H1 (cell line): Measurements from ENCODE around the gene NAPA. TPM values are rescaled to one million over a fixed set of nuclear protein-coding genes. Genes with fewer than 3 reads are reported as not detected.

Experiments used
- CTCF ChIA-PET: fragments of 300-600 bp; sonication (Branson Sonifier 250); formaldehyde crosslinking; loops from one replicate; lab custom pipeline; 2021; ENCODE audit not compliant: partially characterized antibody; lab: Charles Lee
- POLR2A ChIA-PET: fragments of 300-600 bp; sonication (Branson Sonifier 250); formaldehyde crosslinking; loops from one replicate; lab custom pipeline; 2021; ENCODE audit warnings: inconsistent platforms; ENCODE audit not compliant: partially characterized antibody; lab: Charles Lee
- DNase-seq, 2 experiments: peaks; one replicate each; pipeline versions ENCODE4 v3.0.0 to v3.0.0-alpha.2; 2010 to 2022; ENCODE audit warnings: low spot score in 2 of 2, low read depth in 1 of 2, mixed read lengths in 1 of 2
- FAIRE-seq: peaks from 2 replicates; lab custom pipeline; 2011; peaks lifted over from hg19 to GRCh38; lab: Jason Lieb, UNC
- H2AFZ ChIP-seq: 2 replicates; pipeline ENCODE4 v1.8.1; 2012; ENCODE audit warnings: low read length, inconsistent platforms
- H2AK5ac ChIP-seq: 2 replicates; pipeline ENCODE4 v1.6.1; 2013; ENCODE audit warnings: low read depth, low read length
- H2BK120ac ChIP-seq: replicated peaks from 2 replicates; pipeline ENCODE3; 2013; ENCODE audit warnings: low read depth, low read length, inconsistent platforms
- H2BK12ac ChIP-seq: 2 replicates; pipeline ENCODE4 v1.6.1; 2013; ENCODE audit warnings: low read depth, low read length
- H2BK15ac ChIP-seq: 2 replicates; pipeline ENCODE4 v1.6.1; 2013; ENCODE audit warnings: low read length
- H2BK20ac ChIP-seq: 2 replicates; pipeline ENCODE4 v1.6.1; 2013; ENCODE audit warnings: low read length
- H2BK5ac ChIP-seq: 2 replicates; pipeline ENCODE4 v1.6.1; 2013; ENCODE audit warnings: low read depth, low read length
- H3K14ac ChIP-seq: 2 replicates; pipeline ENCODE4 v1.6.1; 2013; ENCODE audit warnings: inconsistent platforms; ENCODE audit not compliant: insufficient read length
- H3K18ac ChIP-seq: 2 replicates; pipeline ENCODE4 v1.6.1; 2013; ENCODE audit warnings: low read length; ENCODE audit errors: extremely low read depth
- H3K23ac ChIP-seq: 2 replicates; pipeline ENCODE4 v1.6.1; 2013; ENCODE audit warnings: inconsistent platforms; ENCODE audit not compliant: insufficient read length
- H3K23me2 ChIP-seq: 2 replicates; pipeline ENCODE4 v1.6.1; 2013; ENCODE audit warnings: low read depth, low read length
- H3K27ac ChIP-seq: 2 replicates; pipeline ENCODE4 v1.6.1; 2011; ENCODE audit warnings: low read depth, low read length, inconsistent platforms
- H3K27me3 ChIP-seq, 4 experiments: replicated peaks in 1 of 4; 1 replicate in 1 of 4; 2 replicates in 3 of 4; pipeline versions ENCODE4 v1.6.1 to v1.8.1; 2011 to 2013; ENCODE audit warnings: low read length in 3 of 4, mild to moderate bottlenecking in 3 of 4, inconsistent platforms in 2 of 4, mixed read lengths in 2 of 4, moderate library complexity in 1 of 4; ENCODE audit not compliant: control insufficient read depth in 3 of 4, insufficient read depth in 3 of 4; ENCODE audit errors: extremely low read depth in 1 of 4
- H3K36me3 ChIP-seq, 4 experiments: 2 replicates each; pipeline versions ENCODE4 v1.6.1 to v1.8.1; 2011 to 2013; ENCODE audit warnings: mild to moderate bottlenecking in 4 of 4, low read length in 3 of 4, moderate library complexity in 2 of 4, control low read depth in 1 of 4, inconsistent platforms in 1 of 4; ENCODE audit not compliant: insufficient read depth in 4 of 4, control insufficient read depth in 2 of 4
- H3K4ac ChIP-seq: replicated peaks from 2 replicates; pipeline ENCODE3; 2013; ENCODE audit warnings: low read length, low read depth, mixed read lengths, inconsistent platforms; ENCODE audit not compliant: insufficient read length
- H3K4me1 ChIP-seq, 4 experiments: replicated peaks in 1 of 4; 1 replicate in 1 of 4; 2 replicates in 3 of 4; pipeline versions ENCODE4 v1.6.1 to v1.8.1; 2011 to 2013; ENCODE audit warnings: low read length in 3 of 4, inconsistent platforms in 2 of 4, mixed read lengths in 1 of 4; ENCODE audit not compliant: insufficient read depth in 4 of 4, control insufficient read depth in 3 of 4
- H3K4me2 ChIP-seq, 2 experiments: 2 replicates each; pipeline versions ENCODE4 v1.6.1 to v1.8.1; 2011 to 2013; ENCODE audit warnings: low read depth in 2 of 2, low read length in 2 of 2, control low read depth in 1 of 2, inconsistent platforms in 1 of 2, mild to moderate bottlenecking in 1 of 2; ENCODE audit not compliant: insufficient read depth in 1 of 2
- H3K4me3 ChIP-seq, 4 experiments: fragments of 200-600, 300-600 bp in 1 of 4; sonication (generic), shearing (Covaris generic), sonication (Bioruptor Twin) in 1 of 4; 2 replicates each; pipeline versions ENCODE4 v1.5.1 to v1.8.1; 2011 to 2016; ENCODE audit warnings: low read length in 4 of 4, low read depth in 3 of 4, control low read depth in 2 of 4, inconsistent platforms in 2 of 4, mild to moderate bottlenecking in 2 of 4, mixed read lengths in 1 of 4, moderate library complexity in 1 of 4; ENCODE audit not compliant: insufficient read depth in 2 of 4; ENCODE audit errors: extremely low read depth in 1 of 4
- H3K56ac ChIP-seq: replicated peaks from 2 replicates; pipeline ENCODE3; 2013; ENCODE audit warnings: low read depth, mild to moderate bottlenecking, mixed read lengths, low read length, inconsistent platforms; ENCODE audit not compliant: insufficient read length
- H3K79me1 ChIP-seq: 2 replicates; pipeline ENCODE4 v1.6.1; 2013; ENCODE audit warnings: low read depth, low read length, control low read depth
- H3K79me2 ChIP-seq, 2 experiments: 2 replicates each; pipeline versions ENCODE4 v1.6.1 to v1.8.1; 2012 to 2013; ENCODE audit warnings: low read length in 2 of 2, mild to moderate bottlenecking in 2 of 2, inconsistent platforms in 1 of 2; ENCODE audit not compliant: insufficient read depth in 2 of 2, control insufficient read depth in 1 of 2
- H3K9ac ChIP-seq, 4 experiments: replicated peaks in 1 of 4; 1 replicate in 1 of 4; 2 replicates in 3 of 4; pipeline versions ENCODE4 v1.6.1 to v1.8.1; 2011 to 2013; ENCODE audit warnings: low read depth in 3 of 4, low read length in 3 of 4, control low read depth in 2 of 4, mild to moderate bottlenecking in 2 of 4, moderate library complexity in 2 of 4, inconsistent platforms in 1 of 4; ENCODE audit errors: extremely low read depth in 1 of 4
- H3K9me3 ChIP-seq, 2 experiments: 2 replicates each; pipeline versions ENCODE4 v1.6.1 to v1.8.1; 2012 to 2013; ENCODE audit warnings: mild to moderate bottlenecking in 2 of 2, moderate library complexity in 2 of 2, control low read depth in 1 of 2, inconsistent platforms in 1 of 2, low read depth in 1 of 2, low read length in 1 of 2, mixed read lengths in 1 of 2; ENCODE audit not compliant: insufficient read depth in 2 of 2
- H4K20me1 ChIP-seq, 2 experiments: replicated peaks in 1 of 2; 2 replicates each; pipeline versions ENCODE3 to v1.8.1; 2011 to 2013; ENCODE audit warnings: inconsistent platforms in 2 of 2, low read length in 2 of 2, mild to moderate bottlenecking in 1 of 2; ENCODE audit not compliant: insufficient read depth in 2 of 2, control insufficient read depth in 1 of 2
- H4K5ac ChIP-seq: 2 replicates; pipeline ENCODE4 v1.6.1; 2013; ENCODE audit warnings: low read length, low read depth, mixed read lengths, inconsistent platforms; ENCODE audit not compliant: insufficient read length
- H4K8ac ChIP-seq: 2 replicates; pipeline ENCODE4 v1.8.0; 2013; ENCODE audit warnings: mild to moderate bottlenecking, moderate library complexity, low read length, inconsistent platforms; ENCODE audit not compliant: insufficient read depth; ENCODE audit errors: extremely low read depth
- H4K91ac ChIP-seq: replicated peaks from 2 replicates; pipeline ENCODE3; 2013; ENCODE audit warnings: low read length, mixed read lengths, inconsistent platforms; ENCODE audit not compliant: insufficient read length
- BCL11A ChIP-seq, 2 experiments: IDR thresholded peaks; one replicate each; pipeline ENCODE4 v1.6.1; 2011; ENCODE audit warnings: low read depth in 2 of 2, low read length in 2 of 2, mild to moderate bottlenecking in 2 of 2
- CBX5 ChIP-seq: fragments of 300-800, 300-1000 bp; sonication (generic); IDR thresholded peaks from 2 replicates; pipeline ENCODE4 v1.7.1; 2016; ENCODE audit warnings: antibody characterized with exemption, low read length, low read depth
- CBX8 ChIP-seq: fragments of 300-800, 300-1000 bp; sonication (generic); IDR thresholded peaks from 2 replicates; pipeline ENCODE4 v1.7.1; 2016; ENCODE audit warnings: low read depth, low read length, borderline replicate concordance
- CHD1 ChIP-seq: IDR thresholded peaks from 2 replicates; pipeline ENCODE4 v1.6.1; 2012; ENCODE audit warnings: low read depth, low read length, improper control_type of control experiment
- CREB1 ChIP-seq: IDR thresholded peaks from 2 replicates; pipeline ENCODE4 v1.6.1; 2012; ENCODE audit warnings: inconsistent platforms
- CTBP2 ChIP-seq: IDR thresholded peaks from 2 replicates; pipeline ENCODE4 v1.7.0; 2011; ENCODE audit warnings: borderline replicate concordance, mild to moderate bottlenecking, moderate library complexity, mixed read lengths, low read length; ENCODE audit not compliant: insufficient read depth, insufficient read length
- EP300 ChIP-seq, 2 experiments: IDR thresholded peaks; 1 replicate in 1 of 2; 2 replicates in 1 of 2; pipeline ENCODE4 v1.6.1; 2011 to 2012; ENCODE audit warnings: low read depth in 2 of 2, low read length in 2 of 2, mild to moderate bottlenecking in 2 of 2, borderline replicate concordance in 1 of 2, inconsistent platforms in 1 of 2, moderate library complexity in 1 of 2
- HDAC6 ChIP-seq: IDR thresholded peaks from one replicate; pipeline ENCODE4 v1.7.1; 2012; ENCODE audit warnings: low read depth, mild to moderate bottlenecking, inconsistent platforms, low read length, moderate library complexity
- KDM1A ChIP-seq: fragments of 200-600, 300-600 bp; sonication (generic); IDR thresholded peaks from 2 replicates; pipeline ENCODE4 v1.7.1; 2016; ENCODE audit warnings: mild to moderate bottlenecking, low read length, borderline replicate concordance
- KDM4A ChIP-seq: IDR thresholded peaks from one replicate; pipeline ENCODE4 v1.7.1; 2012; ENCODE audit warnings: low read depth, mild to moderate bottlenecking, moderate library complexity, low read length, inconsistent platforms; ENCODE audit not compliant: severe bottlenecking
- PHF8 ChIP-seq: fragments of 200-600 bp; sonication (generic); conservative IDR thresholded peaks from 2 replicates; pipeline ENCODE4 v1.7.1; 2012; ENCODE audit warnings: low read depth, mild to moderate bottlenecking, inconsistent platforms, low read length, moderate library complexity
- POU5F1 ChIP-seq: IDR thresholded peaks from 2 replicates; pipeline ENCODE4 v1.6.1; 2011; ENCODE audit warnings: low read depth, mild to moderate bottlenecking, low read length, moderate library complexity
- SP4 ChIP-seq: IDR thresholded peaks from 2 replicates; pipeline ENCODE4 v1.6.1; 2012; ENCODE audit warnings: low read length, inconsistent platforms
- WGBS, 2 experiments: shearing (Covaris generic) in 1 of 2; methylation state at CpG; one replicate each; pipeline versions ENCODE4 v1.1.6 to v1.1.7; 2013 to 2015; ENCODE audit warnings: low lambda C conversion rate in 2 of 2, mixed read lengths in 2 of 2, inconsistent platforms in 1 of 2, low coverage in 1 of 2, missing lambda C conversion rate in 1 of 2; ENCODE audit not compliant: insufficient replicate concordance in 2 of 2, insufficient coverage in 1 of 2, insufficient read length in 1 of 2; ENCODE audit errors: extremely low coverage in 1 of 2, missing lambda C conversion rate in 1 of 2; 5-methylcytosine and 5-hydroxymethylcytosine counted together
- polyA plus RNA-seq, 7 experiments: library from polyadenylated mRNA; depleted of rRNA in 3 of 7; stranded (reverse) in 5 of 7; unstranded in 2 of 7; fragments of >200 nt in 5 of 7; fragments of 200-250 nt in 2 of 7; gene quantifications; 1 replicate in 5 of 7; 2 replicates in 1 of 7; 4 replicates in 1 of 7; pipeline versions ENCODE4 v1.2.1 to v1.2.3, GENCODE V29; 2011 to 2013; ENCODE audit warnings: missing spikeins in 2 of 7, mixed read lengths in 2 of 7
- total RNA-seq: library from RNA; stranded (reverse); fragmentation: NEBNext Ultra II Directional; extraction: Animal tissue kit (Norgen Biotek cat#: 25700); gene quantifications from 2 replicates; pipeline ENCODE4 v1.2.1, GENCODE V29; 2021
- TF ChIP-seq, protein P1 (sequence below): IDR thresholded peaks from 2 replicates; pipeline ENCODE4 v1.6.1; 2012; ENCODE audit warnings: inconsistent platforms

NAPA gene
- total and polyA plus RNA-seq, 2 of the 8 experiments (the other 6 are each of a cell fraction or from before 2014, with no cell fraction given) = 58.5 to 78.2 TPM

DNA sequence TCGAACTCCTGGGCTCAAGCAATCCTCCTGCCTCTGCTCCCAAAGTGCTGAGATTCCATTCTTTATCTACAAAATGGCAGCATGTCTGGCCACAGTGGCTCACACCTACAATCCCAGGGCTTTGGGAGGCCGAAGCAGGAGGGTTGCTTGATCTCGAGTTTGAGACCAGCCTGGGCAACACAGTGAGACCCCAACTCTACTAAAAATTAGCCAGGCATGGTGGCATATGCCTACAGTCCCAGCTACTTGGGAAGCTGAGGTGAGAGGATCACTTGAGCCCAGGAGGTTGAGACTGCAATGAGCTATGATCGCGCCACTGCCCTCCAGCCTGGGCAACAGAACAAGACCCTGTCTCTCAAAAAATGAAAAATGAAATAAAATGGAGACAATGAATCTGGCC, 6.1 kb downstream of the NAPA start:
- H3K9me3 ChIP-seq = no peaks in the 10 kb centered on the region
- peaks cover 33% of the 10 kb centered on the region for H3K79me1 ChIP-seq
- no peaks in the 10 kb centered on the region for H3K23me2 ChIP-seq
- H2BK15ac ChIP-seq = no peak overlapping the region
- no peak overlapping the region for H4K5ac ChIP-seq
- H2BK5ac ChIP-seq = no peak overlapping the region
- no peak overlapping the region for H2BK12ac ChIP-seq
- no peak overlapping the region for H3K4me3 ChIP-seq
- no peaks in the 10 kb centered on the region for H3K36me3 ChIP-seq
- no peak overlapping the region for H4K8ac ChIP-seq
- H3K27ac ChIP-seq = no peak overlapping the region
- 90% methylated on average over 5 of the region's 5 CpGs; no CpG with 5 or more reads in 1 of the 2 experiments for WGBS, 2 experiments
- FAIRE-seq (no peak), DNase-seq (no peak)
- CTCF ChIA-PET = interaction anchor here (0.8 to 3.0 kb wide), 9 partner anchors 8 to 204 kb away, joined by 3 to 11 read pairs (median 7); partner anchors contain the start of gene KPTN
- no peak overlapping the region for H2AK5ac ChIP-seq
- no peak overlapping the region for H2BK120ac ChIP-seq
- H3K4me2 ChIP-seq = no peak overlapping the region
- no peak overlapping the region for H2AFZ ChIP-seq
- H3K18ac ChIP-seq = no peak overlapping the region
- H3K79me2 ChIP-seq = peaks cover 7 to 75% of the 10 kb centered on the region in 2 experiments; a peak in 2 of 4 replicates
- no peak overlapping the region for H3K56ac ChIP-seq
- H2BK20ac ChIP-seq = no peak overlapping the region
- H4K20me1 ChIP-seq = peaks cover 9 to 17% of the 10 kb centered on the region in 2 experiments
- no peak overlapping the region for H3K4ac ChIP-seq
- H3K23ac ChIP-seq = no peak overlapping the region
- POLR2A ChIA-PET = interaction anchor here (0.7 to 1.7 kb wide), 2 partner anchors 32 to 76 kb away, joined by 3 read pairs; no protein-coding TSS in a partner anchor
- H3K14ac ChIP-seq = no peak overlapping the region
- H3K27me3 ChIP-seq = no peaks in the 10 kb centered on the region
- no peak overlapping the region for H4K91ac ChIP-seq
- H3K4me1 ChIP-seq = peaks cover 0 to 8% (median under 1%) of the 10 kb centered on the region in 4 experiments; a peak in 4 of 7 replicates
- no peak overlapping the region for H3K9ac ChIP-seq
- TF ChIP-seq CHD1 (no peak), CTBP2 (no peak), CREB1 (no peak), CBX5 (no peak), POU5F1 (no peak), BCL11A (IDR thresholded peaks at IDR 0.05; ENCODE audit: low read depth in 2 of 2, low read length in 2 of 2) (no peak), EP300 (IDR thresholded peaks at IDR 0.05; ENCODE audit: borderline replicate concordance in 1 of 2, low read depth in 2 of 2, low read length in 2 of 2) (no peak), SP4 (no peak), KDM4A (no peak), KDM1A (no peak), PHF8 (no peak), CBX8 (no peak), HDAC6 (no peak)
- TF ChIP-seq, protein P1, sequence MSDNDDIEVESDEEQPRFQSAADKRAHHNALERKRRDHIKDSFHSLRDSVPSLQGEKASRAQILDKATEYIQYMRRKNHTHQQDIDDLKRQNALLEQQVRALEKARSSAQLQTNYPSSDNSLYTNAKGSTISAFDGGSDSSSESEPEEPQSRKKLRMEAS = no peak
